HG02840 (cell line): ENCODE data around the gene POLR2B.
"Not testable (repeated sequence)": the region's sequence is repeated elsewhere in the genome, so short reads cannot be mapped to it uniquely, and the experiment has no call there.

ENCODE experiments used
- ATAC-seq: cut with Tn5 transposase; IDR thresholded peaks from one replicate; pipeline ENCODE4 v1.9.1; 2021; ENCODE audit warnings: mild to moderate bottlenecking, moderate library complexity, moderate number of reproducible peaks; ENCODE audit not compliant: unreplicated experiment, low FRiP score

Gene POLR2B

GRCh38 chr4:57048590-57049304 lies 70.1 kb downstream of the POLR2B start:
- ATAC-seq, result no peak

- ATAC-seq, result no peak
These were observed 72.4 kb downstream of the POLR2B start for GRCh38 chr4:57051095-57051494.

GRCh38 chr4:57051524-57051923 lies 72.8 kb downstream of the POLR2B start:
- no peak for ATAC-seq

GRCh38 chr4:57053508-57053907 lies 74.8 kb downstream of the POLR2B start:
- ATAC-seq, result no peak

- ATAC-seq, result no peak
These were observed 77.2 kb downstream of the POLR2B start for GRCh38 chr4:57055886-57056285.

GRCh38 chr4:57059890-57060716 lies 81.4 kb downstream of the POLR2B start:
- ATAC-seq, result no peak

DNA sequence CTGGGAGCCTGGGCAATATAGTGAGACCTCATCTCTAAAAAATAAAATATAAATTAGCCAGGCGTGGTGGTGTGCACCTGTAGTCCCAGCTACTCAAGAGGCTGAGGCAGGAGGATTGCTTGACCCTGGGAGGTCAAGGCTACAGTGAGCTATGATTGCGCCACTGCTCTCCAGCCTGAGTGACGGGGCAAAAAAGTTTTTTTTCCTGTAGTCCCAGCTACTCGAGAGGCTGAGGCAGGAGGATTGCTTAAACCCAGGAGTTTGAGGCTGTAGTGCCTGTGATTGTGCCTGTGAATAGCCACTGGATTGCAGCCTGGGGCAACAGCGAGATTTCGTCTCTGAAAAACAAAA lies 82.0 kb downstream of the POLR2B start:
- ATAC-seq, result not testable (repeated sequence)

DNA sequence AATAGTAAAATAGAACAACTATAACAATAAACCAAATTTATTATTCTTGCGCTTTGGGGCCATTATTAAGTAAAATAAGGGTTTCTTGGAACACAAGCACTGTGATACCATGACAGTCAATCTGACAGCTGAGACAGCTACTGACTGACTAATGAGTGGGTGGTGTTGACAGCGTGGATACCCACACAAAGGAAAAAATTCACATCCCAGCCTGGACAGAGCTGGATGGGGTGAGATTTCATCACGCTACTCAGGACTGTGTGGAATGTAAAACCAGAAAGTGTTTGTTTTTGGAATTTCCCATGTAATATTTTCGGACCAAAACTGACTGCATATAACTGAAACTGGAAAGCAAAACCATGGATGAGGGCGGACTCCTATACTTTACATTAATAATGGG lies 82.7 kb downstream of the POLR2B start:
- no peak for ATAC-seq

GRCh38 chr4:57063518-57063917 lies 84.8 kb downstream of the POLR2B start:
- no peak for ATAC-seq

DNA sequence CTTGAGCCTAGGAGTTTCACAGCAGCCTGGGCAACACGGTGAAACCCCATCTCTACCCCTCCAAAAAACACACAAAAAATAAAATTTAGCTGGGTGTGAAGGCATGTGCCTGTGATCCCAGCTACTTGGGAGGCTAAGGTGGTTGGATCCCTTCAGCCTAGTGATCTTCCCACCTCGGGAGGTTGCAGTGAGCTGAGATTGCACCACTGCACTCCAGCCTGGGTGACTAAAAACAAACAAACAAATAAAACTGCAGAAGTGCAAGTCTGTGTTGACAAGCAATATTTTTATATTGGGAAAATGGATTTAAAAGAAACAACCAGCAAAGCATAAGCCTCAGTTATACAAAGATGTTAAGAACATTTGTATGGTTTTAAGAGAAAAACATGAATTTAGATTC lies 85.4 kb downstream of the POLR2B start:
- ATAC-seq, result no peak

GRCh38 chr4:57064811-57065711 lies 86.4 kb downstream of the POLR2B start:
- no peak for ATAC-seq

DNA sequence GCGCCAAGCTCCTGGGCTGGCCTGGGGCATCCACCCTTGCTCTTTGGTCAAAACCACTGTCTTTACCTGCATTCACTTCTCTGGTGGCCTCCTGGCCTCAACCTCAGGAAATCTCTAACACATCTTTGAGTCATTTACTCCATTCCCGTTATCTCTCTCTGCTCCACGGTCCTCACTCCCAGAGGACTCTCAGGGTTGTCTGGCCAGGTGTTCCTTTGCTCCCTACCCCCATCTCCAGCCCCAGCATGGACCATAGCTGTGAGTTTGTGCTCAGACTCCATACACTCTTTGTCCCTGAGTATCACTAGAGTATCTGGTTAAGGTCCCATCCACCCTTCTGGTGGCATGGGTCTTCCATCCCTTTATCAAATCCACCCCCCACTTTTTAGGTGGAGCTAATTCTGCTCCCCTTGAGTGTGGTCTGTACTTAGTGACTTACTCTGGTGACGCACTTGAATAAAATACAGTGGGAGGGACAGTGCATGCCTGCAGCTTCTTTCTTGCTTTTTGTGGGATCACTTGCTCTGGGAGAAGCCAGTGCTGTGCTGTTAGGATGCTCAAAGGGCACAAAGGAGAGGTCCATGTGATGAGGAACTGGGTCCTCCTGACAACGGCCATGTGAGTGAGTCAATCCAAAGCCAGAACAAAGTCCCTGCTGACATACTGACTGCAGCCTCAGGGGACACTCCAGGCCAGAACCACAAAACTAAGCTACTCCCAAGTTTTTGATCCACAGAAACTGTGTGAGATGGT lies 87.2 kb downstream of the POLR2B start:
- no peak for ATAC-seq

- no peak for ATAC-seq
These were observed 89.7 kb downstream of the POLR2B start for GRCh38 chr4:57068237-57068981.

GRCh38 chr4:57070461-57070860 lies 91.8 kb downstream of the POLR2B start:
- ATAC-seq, result no peak

- ATAC-seq, result no peak
These were observed 92.6 kb downstream of the POLR2B start for GRCh38 chr4:57071326-57071725.

GRCh38 chr4:57073559-57073958 lies 94.9 kb downstream of the POLR2B start:
- no peak for ATAC-seq

DNA sequence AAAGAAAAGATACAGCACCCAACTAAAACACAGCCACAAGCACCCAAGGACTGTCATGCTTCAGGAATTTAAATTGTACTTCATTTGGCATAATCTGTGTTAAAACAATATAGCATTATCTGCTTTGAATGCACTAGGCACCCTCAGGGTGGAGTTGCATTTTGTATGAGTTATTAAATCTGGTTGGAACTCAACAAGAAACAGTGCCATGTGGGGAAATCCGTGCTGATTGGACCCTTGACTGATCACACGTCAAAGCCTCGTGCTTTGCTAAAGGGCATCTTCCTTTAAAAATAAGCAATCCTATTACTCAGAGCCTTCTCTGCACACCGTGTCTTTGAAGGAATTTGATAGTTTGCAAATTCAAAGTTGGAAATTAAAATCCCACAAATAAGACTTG lies 96.0 kb downstream of the POLR2B start:
- no peak for ATAC-seq

- no peak for ATAC-seq
These were observed 96.7 kb downstream of the POLR2B start for GRCh38 chr4:57075367-57075766.

DNA sequence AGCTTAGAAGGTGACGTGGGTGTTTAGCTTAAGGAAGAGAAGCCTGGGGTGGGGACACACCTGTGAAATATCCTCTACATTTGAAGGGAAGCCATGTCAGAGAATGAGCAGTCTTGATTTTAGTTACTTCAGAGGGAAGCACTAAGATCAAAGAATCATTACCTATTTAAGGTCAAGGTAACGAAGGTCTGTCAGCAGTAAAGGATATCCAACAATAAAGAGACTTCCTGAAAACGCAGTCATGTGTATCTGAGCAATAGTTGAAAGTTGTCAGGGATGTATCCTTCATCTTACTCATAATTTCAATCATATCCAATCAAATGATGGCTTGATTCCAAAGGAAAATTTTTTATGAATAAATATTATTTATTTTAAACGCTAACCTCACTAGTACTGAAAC lies 98.0 kb downstream of the POLR2B start:
- ATAC-seq, result no peak
